GM23338 (cell line): Measurements from ENCODE around the gene EEA1. TPM values are rescaled to one million over a fixed set of nuclear protein-coding genes. Genes with fewer than 3 reads are reported as not detected.

ENCODE experiments used
- ATAC-seq: fragments of 200-7000 bp; cut with Tn5 transposase; 3 replicates; pipeline ENCODE4 v1.9.1; 2020
- DNase-seq: peaks from one replicate; pipeline ENCODE4 v3.0.0-alpha.2; 2015; ENCODE audit warnings: low spot score
- H2AFZ ChIP-seq: fragments of 200-600 bp; sonication (generic); 2 replicates; pipeline ENCODE4 v1.8.0; 2016; ENCODE audit warnings: antibody characterized with exemption, mild to moderate bottlenecking, moderate library complexity
- H3F3A ChIP-seq: fragments of 200-600 bp; sonication (generic); replicated peaks from 2 replicates; pipeline ENCODE4 v1.8.0; 2017; ENCODE audit warnings: antibody characterized with exemption, mixed run types, low read depth
- H3K27ac ChIP-seq: fragments of 200-600 bp; sonication (generic); 2 replicates; pipeline ENCODE4 v1.6.1; 2016; ENCODE audit warnings: low read depth
- H3K27me3 ChIP-seq: fragments of 200-600 bp; sonication (generic); 2 replicates; pipeline ENCODE4 v1.8.0; 2016; ENCODE audit warnings: mild to moderate bottlenecking, mixed run types, moderate library complexity; ENCODE audit not compliant: insufficient read depth
- H3K36me3 ChIP-seq: fragments of 200-600 bp; sonication (generic); 2 replicates; pipeline ENCODE4 v1.8.0; 2016; ENCODE audit warnings: mild to moderate bottlenecking; ENCODE audit not compliant: insufficient read depth
- H3K4me1 ChIP-seq: fragments of 200-600 bp; sonication (generic); 2 replicates; pipeline ENCODE4 v1.8.0; 2016; ENCODE audit warnings: mild to moderate bottlenecking, moderate library complexity; ENCODE audit not compliant: insufficient read depth
- H3K4me2 ChIP-seq: fragments of 200-600 bp; sonication (generic); 2 replicates; pipeline ENCODE4 v1.7.1; 2017; ENCODE audit warnings: mixed run types
- H3K4me3 ChIP-seq: fragments of 200-600 bp; sonication (generic); 2 replicates; pipeline ENCODE4 v1.6.1; 2016; ENCODE audit warnings: mixed run types
- H3K79me2 ChIP-seq: fragments of 200-600 bp; sonication (generic); replicated peaks from 2 replicates; pipeline ENCODE4 v1.8.0; 2017; ENCODE audit warnings: mild to moderate bottlenecking; ENCODE audit not compliant: insufficient read depth
- H3K9me2 ChIP-seq: fragments of 200-600 bp; sonication (generic); 2 replicates; pipeline ENCODE4 v1.8.0; 2017; ENCODE audit not compliant: insufficient read depth
- H4K20me1 ChIP-seq: fragments of 200-600 bp; sonication (generic); replicated peaks from 2 replicates; pipeline ENCODE4 v1.8.0; 2017; ENCODE audit warnings: mild to moderate bottlenecking; ENCODE audit not compliant: insufficient read depth
- H3K27ac Mint-ChIP-seq: 2 replicates; pipeline ENCODE4 v1.8.0; 2020; ENCODE audit warnings: inconsistent platforms, mild to moderate bottlenecking, moderate library complexity, mixed read lengths
- H3K27me3 Mint-ChIP-seq: 3 replicates; pipeline ENCODE4 v1.8.0; 2022; ENCODE audit warnings: low read depth, mild to moderate bottlenecking, moderate library complexity, mixed read lengths, inconsistent platforms; ENCODE audit not compliant: insufficient read depth, poor library complexity
- H3K36me3 Mint-ChIP-seq: 3 replicates; pipeline ENCODE4 v1.8.0; 2021; ENCODE audit warnings: low read depth, mild to moderate bottlenecking, inconsistent platforms, moderate library complexity, mixed read lengths
- H3K4me1 Mint-ChIP-seq: 3 replicates; pipeline ENCODE4 v1.8.0; 2020; ENCODE audit warnings: mild to moderate bottlenecking, inconsistent platforms, mixed read lengths
- H3K4me3 Mint-ChIP-seq: 3 replicates; pipeline ENCODE4 v1.8.0; 2021; ENCODE audit warnings: moderate library complexity, mild to moderate bottlenecking, inconsistent platforms, mixed read lengths
- H3K9me3 Mint-ChIP-seq: 3 replicates; pipeline ENCODE4 v1.8.0; 2020; ENCODE audit warnings: moderate library complexity, mild to moderate bottlenecking, inconsistent platforms, mixed read lengths
- CREB1 ChIP-seq: fragments of 250-450 bp; sonication (Bioruptor Pico); IDR thresholded peaks from 2 replicates; pipeline ENCODE4 v1.5.0; 2020; ENCODE audit warnings: low read depth, mild to moderate bottlenecking, moderate library complexity
- EZH2 ChIP-seq: fragments of 200-600 bp; sonication (generic); IDR thresholded peaks from one replicate; pipeline ENCODE4 v1.8.0; 2017; ENCODE audit warnings: antibody characterized with exemption, mild to moderate bottlenecking, low read depth; ENCODE audit not compliant: unreplicated experiment
- EZH2phosphoT487 ChIP-seq: fragments of 200-600 bp; sonication (generic); IDR thresholded peaks from one replicate; pipeline ENCODE4 v1.8.1; 2018; ENCODE audit warnings: antibody characterized with exemption; ENCODE audit not compliant: unreplicated experiment
- JUNB ChIP-seq: IDR thresholded peaks from one replicate; pipeline ENCODE4 v1.6.1; 2016; ENCODE audit warnings: antibody characterized with exemption; ENCODE audit not compliant: unreplicated experiment
- NANOG ChIP-seq: IDR thresholded peaks from 2 replicates; pipeline ENCODE4 v1.6.1; 2016; ENCODE audit warnings: antibody characterized with exemption, borderline replicate concordance
- POLR2AphosphoS5 ChIP-seq: IDR thresholded peaks from 2 replicates; pipeline ENCODE4 v1.6.1; 2016; ENCODE audit warnings: antibody characterized with exemption, low read depth
- STAT1 ChIP-seq: IDR thresholded peaks from one replicate; pipeline ENCODE4 v1.6.1; 2016; ENCODE audit warnings: antibody characterized with exemption; ENCODE audit not compliant: unreplicated experiment
- ZNF114 ChIP-seq: fragments of 250-450 bp; sonication (Bioruptor Pico); IDR thresholded peaks from 2 replicates; pipeline ENCODE4 v1.5.0; 2020; ENCODE audit warnings: mild to moderate bottlenecking, moderate library complexity
- ZNF331 ChIP-seq: fragments of 250-450 bp; sonication (Bioruptor Pico); IDR thresholded peaks from 2 replicates; pipeline ENCODE4 v1.5.0; 2020; ENCODE audit warnings: low read depth, mild to moderate bottlenecking, moderate library complexity
- polyA plus RNA-seq: library from polyadenylated mRNA; unstranded; fragments of >200 nt; fragmentation: Nextera tagmentation; extraction: Ambion mirVana; gene quantifications from 2 replicates; pipeline ENCODE4 v1.2.1, GENCODE V29; 2016
- total RNA-seq: library from RNA; depleted of rRNA; stranded (reverse); fragments of >200 nt; shearing (Covaris generic); gene quantifications from 2 replicates; pipeline ENCODE4 v1.2.3, GENCODE V29; 2014
- TF ChIP-seq, protein P1 (sequence below): IDR thresholded peaks from 2 replicates; pipeline ENCODE4 v1.6.1; 2016; ENCODE audit warnings: antibody characterized with exemption
- TF ChIP-seq, protein P2 (sequence below): fragments of 250-450 bp; sonication (Bioruptor Pico); IDR thresholded peaks from 2 replicates; pipeline ENCODE4 v1.5.0; 2020; ENCODE audit warnings: mild to moderate bottlenecking, moderate library complexity
- TF ChIP-seq, protein P3 (sequence below), 2 experiments: fragments of 200-600 bp in 1 of 2; sonication (generic) in 1 of 2; conservative IDR thresholded peaks; 2 replicates each; pipeline versions ENCODE4 v1.5.1 to v1.6.1; 2016 to 2017; ENCODE audit warnings: antibody characterized with exemption in 2 of 2, low read depth in 2 of 2, mild to moderate bottlenecking in 2 of 2, moderate library complexity in 1 of 2
- TF ChIP-seq, protein P4 (sequence below): IDR thresholded peaks from one replicate; pipeline ENCODE4 v1.6.1; 2018; ENCODE audit warnings: antibody characterized with exemption; ENCODE audit not compliant: unreplicated experiment

The EEA1 gene
- total and polyA plus RNA-seq, 2 experiments from 2014 or later: 10.0 to 41.1 TPM

DNA sequence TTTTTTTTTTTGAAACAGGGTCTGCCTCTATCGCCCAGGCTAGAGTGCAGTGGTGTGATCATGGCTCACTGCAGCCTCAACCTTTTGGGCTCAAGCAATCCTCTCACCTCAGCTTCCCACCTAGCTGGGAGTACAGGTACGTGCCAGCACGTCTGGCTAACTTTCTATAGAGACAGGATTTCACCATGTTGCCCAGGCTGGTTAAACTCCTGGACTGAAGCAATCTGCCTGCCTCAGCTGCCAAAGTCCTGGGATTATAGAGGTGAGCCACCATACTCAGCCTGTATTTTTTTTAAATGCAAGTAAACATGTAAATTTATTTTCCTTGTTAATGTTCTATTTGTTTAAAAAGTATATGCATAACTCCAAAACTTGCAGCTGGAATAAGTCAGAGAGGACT, 80.4 kb downstream of the EEA1 start:
- Histone ChIP-seq H3F3A (no peaks in the 10 kb centered on the region), H3K4me3 (no peak overlapping the region), H3K27ac (no peak overlapping the region), H3K79me2 (no peaks in the 10 kb centered on the region), H3K27me3 (no peaks in the 10 kb centered on the region), H3K4me1 (no peaks in the 10 kb centered on the region), H4K20me1 (no peaks in the 10 kb centered on the region), H2AFZ (no peak overlapping the region), H3K36me3 (no peaks in the 10 kb centered on the region), H3K4me2 (no peak overlapping the region), H3K9me2 (no peaks in the 10 kb centered on the region)
- DNase-seq (no peak), ATAC-seq (no peak)
- Mint-ChIP-seq H3K36me3 (peaks cover 3% of the 10 kb centered on the region; the same call in 2 of the 3 replicates), H3K27ac (no peak overlapping the region), H3K4me1 (peaks cover 3% of the 10 kb centered on the region; the same call in 2 of the 3 replicates), H3K4me3 (no peak overlapping the region), H3K9me3 (no peaks in the 10 kb centered on the region), H3K27me3 (no peaks in the 10 kb centered on the region)
- TF ChIP-seq STAT1 (no peak), ZNF331 (CRISPR knock-in tag) (no peak), NANOG (no peak), ZNF114 (CRISPR knock-in tag) (no peak), POLR2AphosphoS5 (no peak), CREB1 (CRISPR knock-in tag) (no peak), EZH2 (no peak), EZH2phosphoT487 (no peak), JUNB (no peak)
- TF ChIP-seq, protein P1, sequence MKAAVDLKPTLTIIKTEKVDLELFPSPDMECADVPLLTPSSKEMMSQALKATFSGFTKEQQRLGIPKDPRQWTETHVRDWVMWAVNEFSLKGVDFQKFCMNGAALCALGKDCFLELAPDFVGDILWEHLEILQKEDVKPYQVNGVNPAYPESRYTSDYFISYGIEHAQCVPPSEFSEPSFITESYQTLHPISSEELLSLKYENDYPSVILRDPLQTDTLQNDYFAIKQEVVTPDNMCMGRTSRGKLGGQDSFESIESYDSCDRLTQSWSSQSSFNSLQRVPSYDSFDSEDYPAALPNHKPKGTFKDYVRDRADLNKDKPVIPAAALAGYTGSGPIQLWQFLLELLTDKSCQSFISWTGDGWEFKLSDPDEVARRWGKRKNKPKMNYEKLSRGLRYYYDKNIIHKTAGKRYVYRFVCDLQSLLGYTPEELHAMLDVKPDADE: no peak
- TF ChIP-seq, protein P2, sequence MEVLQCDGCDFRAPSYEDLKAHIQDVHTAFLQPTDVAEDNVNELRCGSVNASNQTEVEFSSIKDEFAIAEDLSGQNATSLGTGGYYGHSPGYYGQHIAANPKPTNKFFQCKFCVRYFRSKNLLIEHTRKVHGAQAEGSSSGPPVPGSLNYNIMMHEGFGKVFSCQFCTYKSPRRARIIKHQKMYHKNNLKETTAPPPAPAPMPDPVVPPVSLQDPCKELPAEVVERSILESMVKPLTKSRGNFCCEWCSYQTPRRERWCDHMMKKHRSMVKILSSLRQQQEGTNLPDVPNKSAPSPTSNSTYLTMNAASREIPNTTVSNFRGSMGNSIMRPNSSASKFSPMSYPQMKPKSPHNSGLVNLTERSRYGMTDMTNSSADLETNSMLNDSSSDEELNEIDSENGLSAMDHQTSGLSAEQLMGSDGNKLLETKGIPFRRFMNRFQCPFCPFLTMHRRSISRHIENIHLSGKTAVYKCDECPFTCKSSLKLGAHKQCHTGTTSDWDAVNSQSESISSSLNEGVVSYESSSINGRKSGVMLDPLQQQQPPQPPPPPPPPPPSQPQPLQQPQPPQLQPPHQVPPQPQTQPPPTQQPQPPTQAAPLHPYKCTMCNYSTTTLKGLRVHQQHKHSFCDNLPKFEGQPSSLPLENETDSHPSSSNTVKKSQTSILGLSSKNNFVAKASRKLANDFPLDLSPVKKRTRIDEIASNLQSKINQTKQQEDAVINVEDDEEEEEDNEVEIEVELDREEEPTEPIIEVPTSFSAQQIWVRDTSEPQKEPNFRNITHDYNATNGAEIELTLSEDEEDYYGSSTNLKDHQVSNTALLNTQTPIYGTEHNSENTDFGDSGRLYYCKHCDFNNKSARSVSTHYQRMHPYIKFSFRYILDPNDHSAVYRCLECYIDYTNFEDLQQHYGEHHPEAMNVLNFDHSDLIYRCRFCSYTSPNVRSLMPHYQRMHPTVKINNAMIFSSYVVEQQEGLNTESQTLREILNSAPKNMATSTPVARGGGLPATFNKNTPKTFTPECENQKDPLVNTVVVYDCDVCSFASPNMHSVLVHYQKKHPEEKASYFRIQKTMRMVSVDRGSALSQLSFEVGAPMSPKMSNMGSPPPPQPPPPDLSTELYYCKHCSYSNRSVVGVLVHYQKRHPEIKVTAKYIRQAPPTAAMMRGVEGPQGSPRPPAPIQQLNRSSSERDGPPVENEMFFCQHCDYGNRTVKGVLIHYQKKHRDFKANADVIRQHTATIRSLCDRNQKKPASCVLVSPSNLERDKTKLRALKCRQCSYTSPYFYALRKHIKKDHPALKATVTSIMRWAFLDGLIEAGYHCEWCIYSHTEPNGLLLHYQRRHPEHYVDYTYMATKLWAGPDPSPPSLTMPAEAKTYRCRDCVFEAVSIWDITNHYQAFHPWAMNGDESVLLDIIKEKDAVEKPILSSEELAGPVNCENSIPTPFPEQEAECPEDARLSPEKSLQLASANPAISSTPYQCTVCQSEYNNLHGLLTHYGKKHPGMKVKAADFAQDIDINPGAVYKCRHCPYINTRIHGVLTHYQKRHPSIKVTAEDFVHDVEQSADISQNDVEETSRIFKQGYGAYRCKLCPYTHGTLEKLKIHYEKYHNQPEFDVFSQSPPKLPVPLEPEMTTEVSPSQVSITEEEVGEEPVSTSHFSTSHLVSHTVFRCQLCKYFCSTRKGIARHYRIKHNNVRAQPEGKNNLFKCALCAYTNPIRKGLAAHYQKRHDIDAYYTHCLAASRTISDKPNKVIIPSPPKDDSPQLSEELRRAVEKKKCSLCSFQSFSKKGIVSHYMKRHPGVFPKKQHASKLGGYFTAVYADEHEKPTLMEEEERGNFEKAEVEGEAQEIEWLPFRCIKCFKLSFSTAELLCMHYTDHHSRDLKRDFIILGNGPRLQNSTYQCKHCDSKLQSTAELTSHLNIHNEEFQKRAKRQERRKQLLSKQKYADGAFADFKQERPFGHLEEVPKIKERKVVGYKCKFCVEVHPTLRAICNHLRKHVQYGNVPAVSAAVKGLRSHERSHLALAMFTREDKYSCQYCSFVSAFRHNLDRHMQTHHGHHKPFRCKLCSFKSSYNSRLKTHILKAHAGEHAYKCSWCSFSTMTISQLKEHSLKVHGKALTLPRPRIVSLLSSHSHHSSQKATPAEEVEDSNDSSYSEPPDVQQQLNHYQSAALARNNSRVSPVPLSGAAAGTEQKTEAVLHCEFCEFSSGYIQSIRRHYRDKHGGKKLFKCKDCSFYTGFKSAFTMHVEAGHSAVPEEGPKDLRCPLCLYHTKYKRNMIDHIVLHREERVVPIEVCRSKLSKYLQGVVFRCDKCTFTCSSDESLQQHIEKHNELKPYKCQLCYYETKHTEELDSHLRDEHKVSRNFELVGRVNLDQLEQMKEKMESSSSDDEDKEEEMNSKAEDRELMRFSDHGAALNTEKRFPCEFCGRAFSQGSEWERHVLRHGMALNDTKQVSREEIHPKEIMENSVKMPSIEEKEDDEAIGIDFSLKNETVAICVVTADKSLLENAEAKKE (CRISPR knock-in tag): no peak
- TF ChIP-seq, protein P3, sequence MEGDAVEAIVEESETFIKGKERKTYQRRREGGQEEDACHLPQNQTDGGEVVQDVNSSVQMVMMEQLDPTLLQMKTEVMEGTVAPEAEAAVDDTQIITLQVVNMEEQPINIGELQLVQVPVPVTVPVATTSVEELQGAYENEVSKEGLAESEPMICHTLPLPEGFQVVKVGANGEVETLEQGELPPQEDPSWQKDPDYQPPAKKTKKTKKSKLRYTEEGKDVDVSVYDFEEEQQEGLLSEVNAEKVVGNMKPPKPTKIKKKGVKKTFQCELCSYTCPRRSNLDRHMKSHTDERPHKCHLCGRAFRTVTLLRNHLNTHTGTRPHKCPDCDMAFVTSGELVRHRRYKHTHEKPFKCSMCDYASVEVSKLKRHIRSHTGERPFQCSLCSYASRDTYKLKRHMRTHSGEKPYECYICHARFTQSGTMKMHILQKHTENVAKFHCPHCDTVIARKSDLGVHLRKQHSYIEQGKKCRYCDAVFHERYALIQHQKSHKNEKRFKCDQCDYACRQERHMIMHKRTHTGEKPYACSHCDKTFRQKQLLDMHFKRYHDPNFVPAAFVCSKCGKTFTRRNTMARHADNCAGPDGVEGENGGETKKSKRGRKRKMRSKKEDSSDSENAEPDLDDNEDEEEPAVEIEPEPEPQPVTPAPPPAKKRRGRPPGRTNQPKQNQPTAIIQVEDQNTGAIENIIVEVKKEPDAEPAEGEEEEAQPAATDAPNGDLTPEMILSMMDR (conservative IDR thresholded peaks at IDR 0.05; ENCODE audit: low read depth in 2 of 2): no peak
- TF ChIP-seq, protein P4, sequence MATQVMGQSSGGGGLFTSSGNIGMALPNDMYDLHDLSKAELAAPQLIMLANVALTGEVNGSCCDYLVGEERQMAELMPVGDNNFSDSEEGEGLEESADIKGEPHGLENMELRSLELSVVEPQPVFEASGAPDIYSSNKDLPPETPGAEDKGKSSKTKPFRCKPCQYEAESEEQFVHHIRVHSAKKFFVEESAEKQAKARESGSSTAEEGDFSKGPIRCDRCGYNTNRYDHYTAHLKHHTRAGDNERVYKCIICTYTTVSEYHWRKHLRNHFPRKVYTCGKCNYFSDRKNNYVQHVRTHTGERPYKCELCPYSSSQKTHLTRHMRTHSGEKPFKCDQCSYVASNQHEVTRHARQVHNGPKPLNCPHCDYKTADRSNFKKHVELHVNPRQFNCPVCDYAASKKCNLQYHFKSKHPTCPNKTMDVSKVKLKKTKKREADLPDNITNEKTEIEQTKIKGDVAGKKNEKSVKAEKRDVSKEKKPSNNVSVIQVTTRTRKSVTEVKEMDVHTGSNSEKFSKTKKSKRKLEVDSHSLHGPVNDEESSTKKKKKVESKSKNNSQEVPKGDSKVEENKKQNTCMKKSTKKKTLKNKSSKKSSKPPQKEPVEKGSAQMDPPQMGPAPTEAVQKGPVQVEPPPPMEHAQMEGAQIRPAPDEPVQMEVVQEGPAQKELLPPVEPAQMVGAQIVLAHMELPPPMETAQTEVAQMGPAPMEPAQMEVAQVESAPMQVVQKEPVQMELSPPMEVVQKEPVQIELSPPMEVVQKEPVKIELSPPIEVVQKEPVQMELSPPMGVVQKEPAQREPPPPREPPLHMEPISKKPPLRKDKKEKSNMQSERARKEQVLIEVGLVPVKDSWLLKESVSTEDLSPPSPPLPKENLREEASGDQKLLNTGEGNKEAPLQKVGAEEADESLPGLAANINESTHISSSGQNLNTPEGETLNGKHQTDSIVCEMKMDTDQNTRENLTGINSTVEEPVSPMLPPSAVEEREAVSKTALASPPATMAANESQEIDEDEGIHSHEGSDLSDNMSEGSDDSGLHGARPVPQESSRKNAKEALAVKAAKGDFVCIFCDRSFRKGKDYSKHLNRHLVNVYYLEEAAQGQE: no peak
